GM23248 (cell line): ENCODE data around the gene CENPT. TPM values are rescaled to one million over a fixed set of nuclear protein-coding genes. Genes with fewer than 3 reads are reported as not detected.

Experiments
- DNase-seq: peaks from one replicate; pipeline ENCODE4 v3.0.0-alpha.2; 2015
- H2AFZ ChIP-seq: fragments of 200-600 bp; sonication (generic); 2 replicates; pipeline ENCODE4 v1.6.1; 2016; ENCODE audit warnings: antibody characterized with exemption
- H3F3A ChIP-seq: fragments of 200-600 bp; sonication (generic); 2 replicates; pipeline ENCODE4 v1.6.1; 2016; ENCODE audit warnings: mild to moderate bottlenecking, antibody characterized with exemption, mixed run types; ENCODE audit not compliant: insufficient read depth
- H3K27ac ChIP-seq: fragments of 200-600 bp; sonication (generic); 2 replicates; pipeline ENCODE4 v1.5.1; 2016; ENCODE audit warnings: mild to moderate bottlenecking
- H3K27me3 ChIP-seq: fragments of 200-600 bp; sonication (generic); replicated peaks from 2 replicates; pipeline ENCODE4 v1.6.1; 2016; ENCODE audit warnings: mild to moderate bottlenecking; ENCODE audit not compliant: insufficient read depth
- H3K36me3 ChIP-seq: fragments of 200-600 bp; sonication (generic); 2 replicates; pipeline ENCODE4 v1.6.1; 2016; ENCODE audit warnings: low read depth, mild to moderate bottlenecking
- H3K4me1 ChIP-seq: fragments of 200-600 bp; sonication (generic); 2 replicates; pipeline ENCODE4 v1.6.1; 2016; ENCODE audit warnings: mild to moderate bottlenecking; ENCODE audit not compliant: insufficient read depth
- H3K4me2 ChIP-seq: fragments of 200-600 bp; sonication (generic); one replicate; pipeline ENCODE4 v1.6.1; 2016; ENCODE audit warnings: mild to moderate bottlenecking; ENCODE audit not compliant: unreplicated experiment
- H3K4me3 ChIP-seq: fragments of 200-600 bp; sonication (generic); 2 replicates; pipeline ENCODE4 v1.5.1; 2016; ENCODE audit warnings: mild to moderate bottlenecking
- H3K79me2 ChIP-seq: fragments of 200-600 bp; sonication (generic); 2 replicates; pipeline ENCODE4 v1.6.1; 2016; ENCODE audit warnings: mild to moderate bottlenecking; ENCODE audit not compliant: insufficient read depth
- H3K9ac ChIP-seq: fragments of 200-600 bp; sonication (generic); 2 replicates; pipeline ENCODE4 v1.6.1; 2016; ENCODE audit warnings: mild to moderate bottlenecking
- H3K9me2 ChIP-seq: fragments of 200-600 bp; sonication (generic); 2 replicates; pipeline ENCODE4 v1.6.1; 2016; ENCODE audit warnings: mixed run types, mild to moderate bottlenecking, moderate library complexity; ENCODE audit not compliant: insufficient read depth
- H3K9me3 ChIP-seq: fragments of 200-600 bp; sonication (generic); one replicate; pipeline ENCODE4 v1.6.1; 2017; ENCODE audit warnings: low read depth
- H4K20me1 ChIP-seq: fragments of 200-600 bp; sonication (generic); 2 replicates; pipeline ENCODE4 v1.6.0; 2016; ENCODE audit not compliant: insufficient read depth
- EZH2 ChIP-seq: fragments of 200-600 bp; sonication (generic); IDR thresholded peaks from 2 replicates; pipeline ENCODE4 v1.6.1; 2018; ENCODE audit warnings: antibody characterized with exemption, mild to moderate bottlenecking; ENCODE audit not compliant: insufficient read depth, poor library complexity, severe bottlenecking
- EZH2phosphoT487 ChIP-seq: fragments of 200-600 bp; sonication (generic); IDR thresholded peaks from 2 replicates; pipeline ENCODE4 v1.6.1; 2018; ENCODE audit warnings: antibody characterized with exemption, moderate library complexity, mild to moderate bottlenecking, low read depth; ENCODE audit not compliant: insufficient read depth
- WGBS, 2 experiments: methylation state at CpG; one replicate each; pipeline ENCODE4 v1.1.6; 2015 to 2017; ENCODE audit warnings: low lambda C conversion rate in 2 of 2, low coverage in 1 of 2; ENCODE audit errors: missing lambda C conversion rate in 2 of 2; 5-methylcytosine and 5-hydroxymethylcytosine counted together
- in situ Hi-C: fragments of 300-500 bp; cut with MboI; formaldehyde crosslinking; loops from 2 replicates; pipeline ENCODE4 v1.15.0; 2020
- polyA plus RNA-seq: library from polyadenylated mRNA; unstranded; fragments of >200 nt; fragmentation: Nextera tagmentation; extraction: Ambion mirVana; gene quantifications from 2 replicates; pipeline ENCODE4 v1.2.1, GENCODE V29; 2016
- total RNA-seq: library from RNA; depleted of rRNA; stranded (reverse); fragments of >200 nt; shearing (Covaris generic); gene quantifications from 2 replicates; pipeline ENCODE4 v1.2.3, GENCODE V29; 2014

Gene CENPT
- total and polyA plus RNA-seq, 2 experiments from 2014 or later = 53.4 to 63.1 TPM

- Histone ChIP-seq H3F3A (no peaks in the 10 kb centered on the region), H3K9me2 (no peaks in the 10 kb centered on the region), H4K20me1 (no peaks in the 10 kb centered on the region), H3K27ac (no peak overlapping the region), H3K4me2 (no peak overlapping the region), H2AFZ (no peak overlapping the region), H3K4me1 (no peaks in the 10 kb centered on the region), H3K79me2 (no peaks in the 10 kb centered on the region), H3K36me3 (no peaks in the 10 kb centered on the region), H3K4me3 (no peak overlapping the region), H3K27me3 (no peaks in the 10 kb centered on the region), H3K9ac (no peak overlapping the region), H3K9me3 (no peaks in the 10 kb centered on the region)
- in situ Hi-C loops = loop anchor here (10.0 kb wide), 1 partner anchor 113 kb away; no protein-coding TSS in a partner anchor
- no peak for DNase-seq
- 100% methylated on average over 1 of the region's 1 CpG for WGBS, 2 experiments
- TF ChIP-seq EZH2 (no peak), EZH2phosphoT487 (no peak)
These were observed 35.6 kb downstream of the CENPT start for GRCh38 chr16:67811899-67812298.

DNA sequence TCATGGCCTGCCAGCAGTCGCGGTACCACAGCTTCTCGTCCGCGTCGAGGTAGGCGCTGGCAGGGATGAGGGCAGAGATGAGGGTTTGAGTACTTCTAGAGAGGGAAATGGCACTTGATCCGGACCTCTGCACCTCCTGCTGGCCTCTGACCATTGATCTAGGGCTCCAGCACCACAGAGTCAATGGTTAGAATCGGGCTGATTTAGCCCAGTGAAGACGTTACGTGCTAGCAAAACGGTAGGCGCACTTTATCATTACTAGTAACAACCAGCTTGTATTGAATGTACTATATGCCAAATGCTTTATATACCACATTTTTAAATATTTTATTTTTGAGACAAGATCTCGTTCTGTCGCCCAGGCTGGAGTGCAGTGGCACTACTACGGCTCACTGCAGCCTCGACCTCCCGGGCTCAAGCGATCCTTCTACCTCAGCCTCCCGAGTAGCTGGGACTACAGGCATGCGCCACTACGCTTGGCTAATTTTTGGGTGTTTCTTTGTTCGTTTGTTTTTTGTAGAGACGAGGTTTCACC, 40.3 kb downstream of the CENPT start:
- no peaks in the 10 kb centered on the region for H3F3A ChIP-seq
- peaks cover 40% of the 10 kb centered on the region for H3K79me2 ChIP-seq
- H3K27me3 ChIP-seq = no peaks in the 10 kb centered on the region
- H3K9me3 ChIP-seq = no peaks in the 10 kb centered on the region
- peak overlapping the region; percentile 93 for H3K4me3 ChIP-seq
- TF ChIP-seq EZH2 (no peak), EZH2phosphoT487 (no peak)
- H4K20me1 ChIP-seq = no peaks in the 10 kb centered on the region
- H3K36me3 ChIP-seq = no peaks in the 10 kb centered on the region
- H3K4me2 ChIP-seq = peak overlapping the region; percentile 49
- H3K9ac ChIP-seq = peak overlapping the region; percentile 69
- in situ Hi-C loops = loop anchor here (10.0 kb wide), 1 partner anchor 132 kb away; no protein-coding TSS in a partner anchor
- WGBS, 2 experiments = 24 to 26% methylated on average over 24 of the region's 24 CpGs
- peaks cover 7% of the 10 kb centered on the region for H3K4me1 ChIP-seq
- no peak for DNase-seq
- H2AFZ ChIP-seq = peak overlapping the region; percentile 88
- H3K9me2 ChIP-seq = no peaks in the 10 kb centered on the region
- peak overlapping the region; percentile 35 for H3K27ac ChIP-seq

GRCh38 chr16:67806428-67807147, 40.9 kb downstream of the CENPT start, which contains the start of the genes RANBP10 and TSNAXIP1:
RANBP10 (minus strand) TSS chr16:67806560; CDS start chr16:67806536, 24 bp downstream.
TSNAXIP1 (plus strand) TSS chr16:67806889; CDS start chr16:67807150, 261 bp downstream.
- H4K20me1 ChIP-seq = no peaks in the 10 kb centered on the region
- H3K79me2 ChIP-seq = peaks cover 47% of the 10 kb centered on the region
- H3K9me2 ChIP-seq = no peaks in the 10 kb centered on the region
- peak within 1 kb of the TSS; percentile 35 for H3K27ac ChIP-seq
- no peaks in the 10 kb centered on the region for H3K27me3 ChIP-seq
- H3K4me3 ChIP-seq = peak within 1 kb of the TSS; percentile 93
- H3K9me3 ChIP-seq = no peaks in the 10 kb centered on the region
- H3K4me2 ChIP-seq = peak within 1 kb of the TSS; percentile 92
- H3K36me3 ChIP-seq = no peaks in the 10 kb centered on the region
- 0% methylated on average over 49 to 54 of the region's 54 CpGs for WGBS, 2 experiments
- H3K4me1 ChIP-seq = peaks cover 7% of the 10 kb centered on the region
- H3F3A ChIP-seq = no peaks in the 10 kb centered on the region
- H2AFZ ChIP-seq = peak within 1 kb of the TSS; percentile 94
- peak; percentile 100 for DNase-seq
- H3K9ac ChIP-seq = peak within 1 kb of the TSS; percentile 92
- TF ChIP-seq EZH2phosphoT487 (no peak), EZH2 (no peak)
- in situ Hi-C loops = loop anchor here (10.0 kb wide), 1 partner anchor 132 kb away; no protein-coding TSS in a partner anchor

- H3K4me3 ChIP-seq = peak overlapping the region; percentile 93
- H3K9me3 ChIP-seq = no peaks in the 10 kb centered on the region
- H3K4me2 ChIP-seq = peak overlapping the region; percentile 92
- no peaks in the 10 kb centered on the region for H3K27me3 ChIP-seq
- no peaks in the 10 kb centered on the region for H3K9me2 ChIP-seq
- peaks cover 7% of the 10 kb centered on the region for H3K4me1 ChIP-seq
- in situ Hi-C loops = loop anchor here (10.0 kb wide), 1 partner anchor 131 kb away; no protein-coding TSS in a partner anchor
- no peaks in the 10 kb centered on the region; the same call in 1 of the 2 replicates for H4K20me1 ChIP-seq
- peak overlapping the region; percentile 92 for H3K9ac ChIP-seq
- H3K36me3 ChIP-seq = no peaks in the 10 kb centered on the region
- no peaks in the 10 kb centered on the region for H3F3A ChIP-seq
- no peak for TF ChIP-seq EZH2
- no peak for TF ChIP-seq EZH2phosphoT487
- H3K27ac ChIP-seq = peak overlapping the region; percentile 31; the same call in 1 of the 2 replicates
- peaks cover 54% of the 10 kb centered on the region for H3K79me2 ChIP-seq
- DNase-seq = no peak
- peak overlapping the region; percentile 94 for H2AFZ ChIP-seq
- 0 to 1% methylated on average over 20 to 25 of the region's 26 CpGs for WGBS, 2 experiments
These were observed 41.6 kb downstream of the CENPT start for GRCh38 chr16:67805718-67806427.
